IMR-90 (cell line): ENCODE results near the gene ADD1. TPM values are rescaled to one million over a fixed set of nuclear protein-coding genes. Genes with fewer than 3 reads are reported as not detected.

Source experiments
- ATAC-seq: fragments of 200-7000 bp; cut with Tn5 transposase; 2 replicates; pipeline ENCODE4 v1.9.1; 2020; ENCODE audit warnings: low read depth, mild to moderate bottlenecking, moderate library complexity
- BruUV-seq: library from RNA; stranded (reverse); fragments of 400-500 nt; replicated peaks from 2 replicates; lab custom pipeline; 2021; lab: Mats Ljungman, UMichigan
- CTCF ChIA-PET: fragments of 300-600 bp; formaldehyde crosslinking; extraction: SDS; loops from one replicate; lab custom pipeline; 2021; ENCODE audit warnings: antibody characterized with exemption; lab: Yijun Ruan, JAX
- POLR2A ChIA-PET: fragments of 300-600 bp; sonication (Branson Sonifier 250); formaldehyde crosslinking; loops from one replicate; lab custom pipeline; 2022; ENCODE audit warnings: antibody characterized with exemption; ENCODE audit not compliant: unreplicated experiment; lab: Charles Lee
- DNase-seq: peaks from one replicate; pipeline ENCODE4 v3.0.0; 2013
- H2AFZ ChIP-seq: replicated peaks from 2 replicates; pipeline ENCODE3; 2013; ENCODE audit warnings: low read length, mild to moderate bottlenecking; ENCODE audit not compliant: poor library complexity
- H2AK5ac ChIP-seq: 2 replicates; pipeline ENCODE4 v1.6.1; 2013; ENCODE audit warnings: low read depth, low read length, inconsistent platforms
- H2AK9ac ChIP-seq: replicated peaks from 2 replicates; pipeline ENCODE3; 2013; ENCODE audit warnings: mild to moderate bottlenecking, low read depth, low read length, moderate library complexity; ENCODE audit not compliant: poor library complexity
- H2BK120ac ChIP-seq: 2 replicates; pipeline ENCODE4 v1.6.1; 2013; ENCODE audit warnings: low read depth, low read length, inconsistent platforms
- H2BK15ac ChIP-seq: 3 replicates; pipeline ENCODE4 v1.6.1; 2013; ENCODE audit warnings: low read depth, low read length, inconsistent platforms
- H2BK20ac ChIP-seq: 2 replicates; pipeline ENCODE4 v1.6.1; 2013; ENCODE audit warnings: low read depth, mild to moderate bottlenecking, inconsistent platforms, low read length, moderate library complexity
- H2BK5ac ChIP-seq: 2 replicates; pipeline ENCODE4 v1.6.1; 2013; ENCODE audit warnings: mild to moderate bottlenecking, low read depth, low read length, inconsistent platforms; ENCODE audit not compliant: poor library complexity, severe bottlenecking
- H3K14ac ChIP-seq: replicated peaks from 2 replicates; pipeline ENCODE4 v1.6.1; 2013; ENCODE audit warnings: low read depth, low read length, inconsistent platforms
- H3K18ac ChIP-seq: 2 replicates; pipeline ENCODE4 v1.6.1; 2013; ENCODE audit warnings: low read depth, low read length, control low read depth
- H3K23ac ChIP-seq: 2 replicates; pipeline ENCODE4 v1.6.1; 2013; ENCODE audit warnings: low read depth, low read length, inconsistent platforms
- H3K27ac ChIP-seq: 2 replicates; pipeline ENCODE4 v1.5.1; 2013; ENCODE audit warnings: mild to moderate bottlenecking, control low read depth, low read length; ENCODE audit not compliant: insufficient read depth
- H3K27me3 ChIP-seq: 2 replicates; pipeline ENCODE4 v1.6.1; 2013; ENCODE audit warnings: low read length; ENCODE audit not compliant: control insufficient read depth, insufficient read depth
- H3K36me3 ChIP-seq: 2 replicates; pipeline ENCODE4 v1.6.1; 2013; ENCODE audit warnings: low read length, mixed read lengths; ENCODE audit not compliant: control insufficient read depth, insufficient read depth
- H3K4ac ChIP-seq: 2 replicates; pipeline ENCODE4 v1.6.1; 2013; ENCODE audit warnings: low read depth, low read length, inconsistent platforms
- H3K4me1 ChIP-seq: 2 replicates; pipeline ENCODE4 v1.6.1; 2013; ENCODE audit warnings: low read length, mixed read lengths; ENCODE audit not compliant: control insufficient read depth, insufficient read depth
- H3K4me2 ChIP-seq: 2 replicates; pipeline ENCODE4 v1.6.1; 2013; ENCODE audit warnings: low read depth, mild to moderate bottlenecking, control low read depth, low read length, moderate library complexity
- H3K4me3 ChIP-seq: 2 replicates; pipeline ENCODE4 v1.5.1; 2013; ENCODE audit warnings: low read depth, mild to moderate bottlenecking, control low read depth, low read length, moderate library complexity; ENCODE audit not compliant: insufficient read depth
- H3K56ac ChIP-seq: 2 replicates; pipeline ENCODE4 v1.6.1; 2013; ENCODE audit warnings: low read length, inconsistent platforms; ENCODE audit not compliant: insufficient read depth; ENCODE audit errors: extremely low read depth
- H3K79me1 ChIP-seq, 2 experiments: 2 replicates each; pipeline ENCODE4 v1.6.1; 2013; ENCODE audit warnings: low read length in 2 of 2, inconsistent platforms in 1 of 2, low read depth in 1 of 2
- H3K9ac ChIP-seq: 2 replicates; pipeline ENCODE4 v1.6.1; 2013; ENCODE audit warnings: low read depth, low read length, control low read depth
- H3K9me1 ChIP-seq: 2 replicates; pipeline ENCODE4 v1.6.1; 2013; ENCODE audit warnings: low read length, inconsistent platforms; ENCODE audit not compliant: insufficient read depth
- H3K9me3 ChIP-seq: 2 replicates; pipeline ENCODE4 v1.6.1; 2013; ENCODE audit warnings: low read length; ENCODE audit not compliant: control insufficient read depth, insufficient read depth
- H4K20me1 ChIP-seq: 2 replicates; pipeline ENCODE4 v1.6.1; 2013; ENCODE audit warnings: low read length, inconsistent platforms; ENCODE audit not compliant: insufficient read depth
- H4K5ac ChIP-seq: 2 replicates; pipeline ENCODE4 v1.6.1; 2013; ENCODE audit warnings: mild to moderate bottlenecking, low read depth, low read length, control low read depth
- H4K8ac ChIP-seq, 2 experiments: 2 replicates each; pipeline ENCODE4 v1.6.1; 2013; ENCODE audit warnings: low read depth in 2 of 2, low read length in 2 of 2, control low read depth in 1 of 2, inconsistent platforms in 1 of 2
- H4K91ac ChIP-seq: 2 replicates; pipeline ENCODE4 v1.6.1; 2013; ENCODE audit warnings: low read depth, low read length, inconsistent platforms; ENCODE audit not compliant: insufficient read depth
- BHLHE40 ChIP-seq: fragments of 150-350 bp; IDR thresholded peaks from 2 replicates; pipeline ENCODE4 v1.6.1; 2016; ENCODE audit warnings: mild to moderate bottlenecking, low read depth, low read length
- CEBPB ChIP-seq: IDR thresholded peaks from 2 replicates; pipeline ENCODE4 v1.6.1; 2012; ENCODE audit warnings: low read depth, low read length, improper control_type of control experiment
- CTCF ChIP-seq: conservative IDR thresholded peaks from 2 replicates; pipeline ENCODE4 v1.5.1; 2012; ENCODE audit warnings: mild to moderate bottlenecking, low read depth, low read length, improper control_type of control experiment
- ELK1 ChIP-seq: fragments of 150-350 bp; IDR thresholded peaks from 2 replicates; pipeline ENCODE4 v1.6.1; 2016; ENCODE audit warnings: low read depth, mild to moderate bottlenecking, low read length, moderate library complexity, borderline replicate concordance
- FOS ChIP-seq: fragments of 150-350 bp; IDR thresholded peaks from 2 replicates; pipeline ENCODE4 v1.6.1; 2016; ENCODE audit warnings: low read depth, low read length
- MAFK ChIP-seq: IDR thresholded peaks from 2 replicates; pipeline ENCODE4 v1.6.1; 2012; ENCODE audit warnings: low read depth, low read length, improper control_type of control experiment
- MAZ ChIP-seq: IDR thresholded peaks from 2 replicates; pipeline ENCODE4 v1.6.1; 2012; ENCODE audit warnings: low read depth, mild to moderate bottlenecking, low read length, improper control_type of control experiment, moderate library complexity, borderline replicate concordance
- MXI1 ChIP-seq: IDR thresholded peaks from 2 replicates; pipeline ENCODE4 v1.6.1; 2012; ENCODE audit warnings: low read depth, mild to moderate bottlenecking, low read length, moderate library complexity, borderline replicate concordance
- NFE2L2 ChIP-seq: fragments of 150-350 bp; IDR thresholded peaks from 2 replicates; pipeline ENCODE4 v1.6.1; 2016; ENCODE audit warnings: low read depth, mild to moderate bottlenecking, low read length
- POLR2A ChIP-seq: IDR thresholded peaks from 2 replicates; pipeline ENCODE4 v1.6.1; 2012; ENCODE audit warnings: mild to moderate bottlenecking, low read depth, low read length
- RAD21 ChIP-seq: IDR thresholded peaks from 2 replicates; pipeline ENCODE4 v1.6.1; 2012; ENCODE audit warnings: low read length, improper control_type of control experiment
- RCOR1 ChIP-seq: IDR thresholded peaks from 2 replicates; pipeline ENCODE4 v1.6.1; 2012; ENCODE audit warnings: mild to moderate bottlenecking, low read length, improper control_type of control experiment; ENCODE audit not compliant: insufficient replicate concordance
- RFX5 ChIP-seq: IDR thresholded peaks from 2 replicates; pipeline ENCODE4 v1.8.0; 2012; ENCODE audit warnings: low read depth, mild to moderate bottlenecking, low read length, moderate library complexity
- USF2 ChIP-seq: fragments of 150-350 bp; IDR thresholded peaks from 2 replicates; pipeline ENCODE4 v1.6.1; 2017; ENCODE audit warnings: mild to moderate bottlenecking, antibody characterized with exemption, low read length, low read depth
- WGBS, 2 experiments: methylation state at CpG; one replicate each; pipeline versions ENCODE4 v1.1.5 to v1.1.7; 2013; ENCODE audit warnings: missing lambda C conversion rate in 2 of 2; ENCODE audit not compliant: insufficient read length in 1 of 2; ENCODE audit errors: extremely low coverage in 2 of 2; 5-methylcytosine and 5-hydroxymethylcytosine counted together
- dilution Hi-C: fragments of 300-500 bp; cut with HindIII; formaldehyde crosslinking; loops from one replicate; pipeline ENCODE4 v1.14.3; 2018; ENCODE audit warnings: low sequenced_read_pairs; ENCODE audit not compliant: unreplicated experiment
- in situ Hi-C: fragments of 300-500 bp; cut with MboI; formaldehyde crosslinking; loops from 3 replicates; pipeline ENCODE4 v1.14.3; 2019; ENCODE audit warnings: low sequenced_read_pairs, inconsistent platforms, mixed read lengths
- intact Hi-C: fragments of 100-400 bp; cut with micrococcal nuclease; formaldehyde crosslinking; loops from 2 replicates; pipeline ENCODE4 v1.10.0; 2022
- polyA plus RNA-seq, 3 experiments: library from polyadenylated mRNA; depleted of rRNA; stranded (reverse); fragments of >200 nt; gene quantifications; 2 replicates each; pipeline ENCODE4 v1.2.3, GENCODE V29; 2012; ENCODE audit warnings: low replicate concordance in 1 of 3
- total RNA-seq: library from RNA; depleted of rRNA; stranded (reverse); fragments of >200 nt; gene quantifications from 2 replicates; pipeline ENCODE4 v1.2.3, GENCODE V29; 2012

The ADD1 gene
- total and polyA plus RNA-seq, 2 of the 4 experiments (the other 2 are of a cell fraction) = 122 to 215 TPM

- H3K27ac ChIP-seq = no peak overlapping the region
- POLR2A ChIA-PET = no interaction called here
- no peak overlapping the region for H3K4me2 ChIP-seq
- no peaks in the 10 kb centered on the region for H3K27me3 ChIP-seq
- TF ChIP-seq FOS = no peak
- no peak for TF ChIP-seq MXI1
- TF ChIP-seq RCOR1 = no peak
- no peak for TF ChIP-seq RFX5
- TF ChIP-seq CEBPB = no peak
- TF ChIP-seq MAZ = no peak
- no peak for TF ChIP-seq RAD21
- TF ChIP-seq USF2 = no peak
- TF ChIP-seq ELK1 = no peak
- no peak for TF ChIP-seq BHLHE40
- no peak for TF ChIP-seq MAFK
- no peak for TF ChIP-seq CTCF
- no peak for TF ChIP-seq POLR2A
- TF ChIP-seq NFE2L2 = no peak
- H3K79me1 ChIP-seq = peaks cover 26 to 62% of the 10 kb centered on the region in 2 experiments
- H2BK120ac ChIP-seq = no peak overlapping the region
- no peak for DNase-seq
- no peak overlapping the region for H2BK5ac ChIP-seq
- H3K9ac ChIP-seq = no peak overlapping the region
- no peak overlapping the region for H2BK20ac ChIP-seq
- dilution Hi-C loops (no loop called here), intact Hi-C loops (no loop called here), in situ Hi-C loops (no loop called here)
- H4K91ac ChIP-seq = no peak overlapping the region
- no peak overlapping the region for H2AK5ac ChIP-seq
- no peak overlapping the region for H2AFZ ChIP-seq
- H2BK15ac ChIP-seq = no peak overlapping the region
- H3K9me1 ChIP-seq = peaks cover 9% of the 10 kb centered on the region; the same call in 1 of the 2 replicates
- H3K4ac ChIP-seq = no peak overlapping the region
- no peak overlapping the region for H3K4me3 ChIP-seq
- peaks cover 8% of the 10 kb centered on the region for H3K4me1 ChIP-seq
- no peak for ATAC-seq
- H3K14ac ChIP-seq = no peak overlapping the region
- peaks cover 66% of the 10 kb centered on the region for H3K36me3 ChIP-seq
- H4K5ac ChIP-seq = no peak overlapping the region
- no peaks in the 10 kb centered on the region for H3K9me3 ChIP-seq
- WGBS, 2 experiments = 92% methylated on average over 15 of the region's 30 CpGs; no CpG with 5 or more reads in 1 of the 2 experiments
- H2AK9ac ChIP-seq = no peak overlapping the region
- CTCF ChIA-PET = interaction anchor here (0.5 kb wide), 1 partner anchor 108 kb away, joined by 3 read pairs; no protein-coding TSS in a partner anchor
- no peak overlapping the region for H4K8ac ChIP-seq
- H3K56ac ChIP-seq = no peak overlapping the region
- H3K18ac ChIP-seq = no peak overlapping the region
- peaks cover 51% of the 10 kb centered on the region for H4K20me1 ChIP-seq
- no peak overlapping the region for H3K23ac ChIP-seq
- no TSS peak for BruUV-seq
Observed at GRCh38 chr4:2939383-2940243, 96.0 kb downstream of the ADD1 start.
